ENCODE measurements around the gene CASK.

CASK gene

DNA sequence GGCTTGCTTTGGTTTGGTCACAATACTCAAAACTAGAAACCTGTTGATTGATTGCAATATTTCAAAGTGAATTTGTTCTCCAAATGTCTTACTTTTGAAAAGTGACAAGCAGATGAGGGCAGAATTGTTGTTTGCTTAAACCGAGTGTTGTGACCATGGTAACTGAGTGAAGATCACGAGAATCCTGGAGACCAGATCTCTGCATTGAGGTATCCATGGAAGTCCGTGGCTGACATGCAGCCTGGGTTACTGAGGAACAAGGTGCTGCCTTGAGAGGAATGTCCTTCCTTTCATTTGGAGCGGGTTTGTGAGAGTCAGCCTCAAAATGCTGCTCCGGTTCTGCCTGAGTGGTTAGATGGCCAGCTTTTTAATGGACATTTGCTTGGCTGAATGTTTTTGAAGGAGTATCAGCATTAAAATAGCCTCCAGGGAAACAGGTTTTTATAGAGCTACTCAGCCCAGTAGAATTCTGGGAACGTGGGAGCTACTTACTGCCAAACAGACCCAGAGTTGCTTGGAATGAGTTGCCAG is 444.9 kb downstream of the CASK start:
- no peak for DNase-seq (ENCODE audit: low read depth)
- H3K4me3 ChIP-seq (ENCODE audit: control insufficient read depth, low read depth, low read length): no peak overlapping the region
- TF ChIP-seq, protein P1, sequence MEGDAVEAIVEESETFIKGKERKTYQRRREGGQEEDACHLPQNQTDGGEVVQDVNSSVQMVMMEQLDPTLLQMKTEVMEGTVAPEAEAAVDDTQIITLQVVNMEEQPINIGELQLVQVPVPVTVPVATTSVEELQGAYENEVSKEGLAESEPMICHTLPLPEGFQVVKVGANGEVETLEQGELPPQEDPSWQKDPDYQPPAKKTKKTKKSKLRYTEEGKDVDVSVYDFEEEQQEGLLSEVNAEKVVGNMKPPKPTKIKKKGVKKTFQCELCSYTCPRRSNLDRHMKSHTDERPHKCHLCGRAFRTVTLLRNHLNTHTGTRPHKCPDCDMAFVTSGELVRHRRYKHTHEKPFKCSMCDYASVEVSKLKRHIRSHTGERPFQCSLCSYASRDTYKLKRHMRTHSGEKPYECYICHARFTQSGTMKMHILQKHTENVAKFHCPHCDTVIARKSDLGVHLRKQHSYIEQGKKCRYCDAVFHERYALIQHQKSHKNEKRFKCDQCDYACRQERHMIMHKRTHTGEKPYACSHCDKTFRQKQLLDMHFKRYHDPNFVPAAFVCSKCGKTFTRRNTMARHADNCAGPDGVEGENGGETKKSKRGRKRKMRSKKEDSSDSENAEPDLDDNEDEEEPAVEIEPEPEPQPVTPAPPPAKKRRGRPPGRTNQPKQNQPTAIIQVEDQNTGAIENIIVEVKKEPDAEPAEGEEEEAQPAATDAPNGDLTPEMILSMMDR (conservative IDR thresholded peaks at IDR 0.05; ENCODE audit: control insufficient read depth, insufficient read depth, low read depth, low read length): no peak

DNA sequence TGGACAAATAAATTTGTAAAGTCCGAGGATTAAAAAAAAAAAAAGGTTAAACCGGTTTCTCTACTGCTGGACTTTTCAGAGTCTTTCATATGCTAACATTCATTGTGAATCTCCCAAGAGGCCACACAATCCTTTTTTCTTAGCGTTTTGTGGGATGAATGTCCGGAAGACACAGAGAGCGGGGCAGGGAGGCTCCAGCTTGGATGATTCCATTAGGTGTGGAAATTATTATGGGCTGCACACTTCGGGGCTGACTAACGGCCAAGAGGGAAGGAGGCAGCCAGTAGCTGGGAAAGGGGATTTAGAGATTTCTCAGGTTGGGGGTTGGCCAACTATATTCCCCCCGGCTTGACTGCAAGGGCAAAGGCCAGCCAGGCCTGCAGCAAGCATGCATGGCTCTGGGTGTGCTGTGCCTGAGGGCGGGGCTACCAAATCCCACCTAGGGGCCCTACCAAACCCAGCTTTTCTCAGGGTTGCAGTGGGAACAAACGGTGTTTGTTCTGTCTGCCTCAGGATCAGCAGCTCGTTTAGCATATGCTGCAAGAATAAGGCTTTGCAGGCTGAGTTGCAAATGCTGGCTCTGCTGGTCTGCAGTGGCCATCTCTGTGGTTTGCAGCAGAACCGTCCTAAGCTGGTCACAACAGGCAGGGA is 447.6 kb downstream of the CASK start:
- DNase-seq (ENCODE audit: low read depth): no peak

DNA sequence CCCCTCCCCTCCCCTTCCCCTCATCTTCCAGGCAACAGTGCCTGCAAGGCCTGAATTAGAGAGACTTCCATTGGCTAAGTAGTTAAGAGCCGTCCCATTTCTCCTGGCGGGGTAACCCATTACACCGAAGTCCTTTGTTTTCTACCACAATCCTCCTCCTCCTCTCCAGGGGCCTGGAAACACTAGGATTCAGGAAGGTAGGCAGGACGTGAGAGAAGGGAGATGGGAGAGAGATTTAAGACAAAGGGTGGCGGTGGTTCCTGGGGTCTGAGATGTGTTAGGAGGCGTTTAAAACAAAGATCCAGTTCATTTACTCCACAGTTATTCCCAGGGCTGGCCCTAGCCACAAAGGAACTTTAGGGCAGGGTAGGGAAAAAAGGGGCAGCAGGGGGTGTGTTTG is 448.2 kb downstream of the CASK start:
- no peak for DNase-seq (ENCODE audit: low read depth)
- H3K4me3 ChIP-seq (ENCODE audit: control insufficient read depth, low read depth, low read length): no peak overlapping the region
- TF ChIP-seq, protein P1 (conservative IDR thresholded peaks at IDR 0.05; ENCODE audit: control insufficient read depth, insufficient read depth, low read depth, low read length): no peak

More for the DNA sequence above, 447.6 kb downstream of the CASK start:
- no peak overlapping the region for H3K4me3 ChIP-seq (ENCODE audit: control insufficient read depth, low read depth, low read length)
- TF ChIP-seq, protein P1 (conservative IDR thresholded peaks at IDR 0.05; ENCODE audit: control insufficient read depth, insufficient read depth, low read depth, low read length): no peak

GRCh38 chrX:41474726-41475100 is 448.6 kb downstream of the CASK start:
- DNase-seq (ENCODE audit: low read depth): no peak
- H3K4me3 ChIP-seq (ENCODE audit: control insufficient read depth, low read depth, low read length): no peak overlapping the region
- TF ChIP-seq, protein P1 (conservative IDR thresholded peaks at IDR 0.05; ENCODE audit: control insufficient read depth, insufficient read depth, low read depth, low read length): no peak

- DNase-seq (ENCODE audit: low read depth): no peak
- H3K4me3 ChIP-seq (ENCODE audit: control insufficient read depth, low read depth, low read length): no peak overlapping the region
- TF ChIP-seq, protein P1 (conservative IDR thresholded peaks at IDR 0.05; ENCODE audit: control insufficient read depth, insufficient read depth, low read depth, low read length): no peak
Observed at GRCh38 chrX:41473936-41474725, 449.2 kb downstream of the CASK start.

GRCh38 chrX:41472231-41472815 is 451.0 kb downstream of the CASK start:
- H3K4me3 ChIP-seq (ENCODE audit: control insufficient read depth, low read depth, low read length): no peak overlapping the region
- DNase-seq (ENCODE audit: low read depth): no peak
- TF ChIP-seq, protein P1 (conservative IDR thresholded peaks at IDR 0.05; ENCODE audit: control insufficient read depth, insufficient read depth, low read depth, low read length): no peak

Data from fibroblast of mammary gland (primary cell).